Activated CD4-positive, CD25-positive, alpha-beta regulatory T cell treated with anti-CD3 and anti-CD28 coated beads, Interleukin-2, amount 50 U/mL, for 72 hours (primary cell): ENCODE measurements around the gene NPIPB12.
"Not testable (repeated sequence)": the region's sequence is repeated elsewhere in the genome, so short reads cannot be mapped to it uniquely, and the experiment has no call there.

ENCODE experiments used
- DNase-seq: peaks from one replicate; pipeline ENCODE4 v3.0.0; 2021

Gene NPIPB12

DNA sequence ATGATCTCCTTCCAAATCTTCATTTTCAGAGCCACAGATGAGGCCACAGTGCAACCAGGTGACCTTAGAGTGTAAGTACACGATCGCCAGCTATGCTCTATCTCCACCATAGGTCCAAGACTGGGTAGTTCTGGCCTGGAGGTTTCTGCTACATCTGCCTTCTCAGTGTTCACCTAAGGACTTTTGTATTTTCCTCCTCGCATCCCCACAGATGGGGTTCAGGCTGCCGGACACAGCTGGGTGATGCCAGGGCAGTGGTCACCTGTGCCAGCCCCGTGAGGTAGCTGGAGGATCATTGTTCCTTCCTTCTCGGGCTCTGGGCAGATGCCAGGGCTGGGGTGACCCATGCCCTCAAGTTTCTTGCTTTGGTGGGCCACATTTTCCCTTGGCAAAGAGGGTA lies at the start of gene NPIPB12:
NPIPB12 (minus strand) TSS at position 101 of the 400 bp plus-strand sequence.
- DNase-seq, result not testable (repeated sequence)

GRCh38 chr16:29521520-29521919 lies 15.3 kb upstream of the NPIPB12 start:
- DNase-seq, result not testable (repeated sequence)

DNA sequence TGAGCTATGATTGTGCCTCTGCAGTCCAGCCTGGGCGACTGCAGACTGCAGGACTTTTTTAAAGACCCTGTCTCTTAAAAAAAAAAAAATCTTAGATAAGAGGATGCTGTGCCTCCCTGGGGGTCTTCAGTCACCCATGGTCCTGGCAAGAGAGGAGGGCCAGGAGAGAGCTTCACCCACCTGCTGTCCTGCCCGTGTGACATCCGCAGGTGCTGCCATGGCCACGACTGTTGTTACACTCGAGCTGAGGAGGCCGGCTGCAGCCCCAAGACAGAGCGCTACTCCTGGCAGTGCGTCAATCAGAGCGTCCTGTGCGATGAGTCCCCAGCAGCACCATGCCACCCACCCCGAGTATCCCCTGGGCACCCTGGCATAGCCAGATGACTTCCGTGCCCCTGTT lies 23.9 kb downstream of the NPIPB12 start:
- peak; percentile 23 for DNase-seq

GRCh38 chr16:29472065-29472464 lies 34.1 kb downstream of the NPIPB12 start:
- not testable (repeated sequence) for DNase-seq

DNA sequence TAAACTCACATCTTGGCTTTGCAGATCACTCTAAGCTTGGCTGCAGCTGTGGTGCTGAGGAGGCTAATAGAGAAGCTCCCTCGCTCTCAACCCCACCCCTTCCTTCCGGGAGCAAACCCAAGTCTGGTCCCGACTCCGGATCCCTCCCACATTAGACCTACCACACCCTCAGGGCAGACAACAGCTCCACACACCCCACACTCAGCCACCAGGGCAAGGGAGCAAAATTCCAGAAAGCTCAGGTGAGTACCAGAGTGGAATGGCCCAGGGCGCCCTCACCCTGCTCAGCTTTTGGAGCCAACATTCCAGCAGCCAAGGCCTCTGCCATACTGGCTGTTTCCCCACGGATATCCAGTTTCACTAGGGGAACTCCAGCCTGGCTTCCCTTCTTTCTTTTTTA lies 36.5 kb downstream of the NPIPB12 start:
- peak; percentile 31 for DNase-seq

DNA sequence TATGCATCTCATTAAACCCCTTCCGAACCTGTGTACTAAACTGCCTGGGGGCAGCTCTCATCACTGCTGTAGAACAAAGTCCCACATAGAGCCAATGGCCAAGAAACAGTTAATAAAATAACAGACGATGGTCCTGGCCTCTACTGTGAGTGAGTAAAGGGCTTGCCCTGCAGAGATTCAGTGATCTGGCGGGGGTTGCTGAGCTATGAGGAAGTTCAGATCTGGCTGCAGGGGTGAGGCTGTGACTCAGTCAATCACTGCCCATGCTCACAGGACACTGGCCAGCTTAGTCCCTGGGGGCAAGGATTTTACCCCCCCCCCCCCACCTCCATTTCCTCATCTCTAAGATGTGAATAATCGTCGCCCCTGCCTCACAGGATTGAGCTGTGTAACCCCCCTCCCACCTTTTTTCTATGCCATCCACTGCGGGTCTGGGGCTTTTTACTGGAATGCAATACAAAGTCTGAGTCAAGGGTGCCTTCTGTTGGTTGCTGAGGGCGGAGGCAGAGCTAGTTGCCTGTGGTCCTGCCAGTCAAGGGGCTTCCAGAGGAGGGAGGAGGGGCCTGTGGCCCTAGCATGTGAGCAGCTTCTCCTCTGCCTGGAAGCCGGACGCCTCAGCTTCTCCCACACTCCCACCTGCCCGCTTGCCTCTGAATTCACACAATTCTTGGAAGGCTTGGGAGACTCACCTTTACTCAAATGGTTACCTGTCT lies 38.4 kb downstream of the NPIPB12 start:
- DNase-seq, result not testable (repeated sequence)

GRCh38 chr16:29466904-29467303 lies 39.3 kb downstream of the NPIPB12 start:
- DNase-seq, result not testable (repeated sequence)

DNA sequence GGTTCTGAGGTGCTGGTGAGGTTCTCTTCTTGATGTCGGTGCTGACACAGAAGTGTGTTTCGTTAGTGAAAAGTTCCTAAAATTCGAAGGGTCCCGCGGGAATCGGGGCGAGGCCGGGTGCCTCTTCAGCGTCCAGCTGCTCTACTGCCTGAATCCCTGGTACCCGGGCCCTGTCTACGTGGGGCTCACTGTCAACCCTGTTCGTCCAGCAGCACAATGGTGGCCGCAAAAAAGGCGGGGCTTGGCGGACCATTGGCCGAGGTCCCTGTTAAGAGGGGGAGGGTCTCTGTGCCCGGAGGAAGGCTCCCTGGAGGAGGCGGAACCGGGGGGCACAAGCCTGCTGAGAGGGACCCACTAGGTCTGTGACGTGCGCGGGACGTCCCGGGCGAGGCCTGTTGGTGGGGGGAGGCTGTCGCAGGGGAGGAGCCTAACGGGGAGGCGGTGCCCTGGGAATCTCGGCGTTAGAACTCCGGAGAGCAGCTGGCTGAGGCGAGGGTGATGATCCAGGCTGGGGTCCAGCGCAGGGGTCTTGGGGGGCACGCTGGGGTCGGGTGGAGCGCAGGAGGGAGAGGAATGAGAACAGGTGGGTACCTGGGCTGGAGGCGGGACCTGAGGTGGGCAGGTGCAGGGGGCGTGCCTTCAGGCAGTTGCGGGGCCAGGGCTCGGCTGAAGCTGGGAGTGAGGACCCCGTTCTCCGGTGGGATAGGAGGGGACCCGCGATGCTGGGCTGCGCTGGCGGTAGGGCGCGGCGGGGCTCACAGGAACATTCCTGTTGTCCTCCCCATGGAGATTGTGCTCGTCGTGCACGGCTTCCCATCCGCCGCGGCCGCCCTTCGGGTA lies 40.0 kb downstream of the NPIPB12 start:
- DNase-seq, result not testable (repeated sequence)

- DNase-seq, result not testable (repeated sequence)
These were observed 45.6 kb downstream of the NPIPB12 start for GRCh38 chr16:29460647-29461030.

DNA sequence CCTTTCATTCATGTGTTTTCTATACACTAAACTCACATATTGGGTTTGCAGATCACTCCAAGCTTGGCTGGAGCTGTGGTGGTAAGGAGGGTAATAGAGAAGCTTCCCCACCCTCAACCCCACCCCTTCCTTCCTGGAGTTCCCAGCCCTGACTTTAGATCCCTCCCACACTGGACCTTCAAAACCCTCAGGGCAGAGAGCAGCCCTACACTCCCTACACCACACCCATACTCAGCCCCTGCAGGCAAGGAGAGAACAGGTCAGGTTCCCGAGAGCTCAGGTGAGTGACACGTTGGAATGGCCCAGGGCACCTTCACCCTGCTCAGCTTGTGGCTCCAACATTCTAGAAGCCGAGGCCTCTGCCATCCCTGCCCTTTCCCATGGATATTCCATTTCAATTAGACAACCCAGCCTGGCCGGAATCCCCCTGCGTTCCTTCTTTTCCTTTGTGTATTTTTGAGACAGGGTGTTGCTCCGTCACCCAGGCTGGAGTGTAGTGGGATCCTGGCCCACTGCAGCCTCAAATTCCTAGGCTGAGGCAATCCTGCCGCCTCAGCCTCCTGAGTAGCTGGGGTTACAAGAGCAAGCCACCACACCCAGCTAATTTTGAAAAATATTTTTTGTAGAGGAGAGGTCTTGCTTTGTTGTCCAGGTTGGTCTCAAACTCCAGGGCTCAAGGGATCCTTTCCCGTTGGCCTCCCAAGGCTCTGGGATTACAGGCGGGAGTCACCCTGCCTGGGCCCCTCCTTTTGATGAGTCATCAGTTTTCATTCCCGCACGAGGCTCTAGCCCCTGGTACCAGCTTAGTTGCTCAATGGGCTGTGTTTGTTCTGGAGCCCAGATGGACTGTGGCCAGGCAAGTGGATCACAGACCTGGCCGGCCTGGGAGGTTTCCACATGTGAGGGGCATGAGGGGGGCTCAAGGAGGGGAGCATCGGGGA lies 46.2 kb downstream of the NPIPB12 start, which contains the start of gene SULT1A4:
SULT1A4 (plus strand) TSS at position 208 of the 941 bp plus-strand sequence. CDS start 1,473 bp downstream, outside the sequence.
- DNase-seq, result not testable (repeated sequence)

DNA sequence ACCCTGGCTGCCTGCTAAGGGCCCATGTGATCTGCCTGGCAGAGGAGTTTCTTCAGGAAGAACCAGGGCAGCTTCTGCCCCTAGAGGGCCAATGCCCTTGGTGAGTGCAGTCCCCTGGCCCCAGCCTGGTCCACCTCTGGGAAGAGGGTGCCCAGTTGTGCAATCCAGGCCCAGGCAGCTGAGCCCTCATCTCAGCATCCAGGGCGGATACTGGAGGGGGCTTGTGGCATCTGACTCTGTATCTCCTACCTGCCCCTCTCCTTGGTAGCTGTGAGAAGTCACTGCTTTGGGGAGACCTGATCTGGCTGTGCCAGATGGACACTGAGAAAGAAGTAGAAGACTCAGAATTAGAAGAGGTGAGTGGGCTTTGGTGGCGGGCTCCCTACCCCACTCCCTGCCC lies 48.5 kb downstream of the NPIPB12 start:
- DNase-seq, result not testable (repeated sequence)

GRCh38 chr16:29454828-29455227 lies 51.4 kb downstream of the NPIPB12 start:
- DNase-seq, result not testable (repeated sequence)

DNA sequence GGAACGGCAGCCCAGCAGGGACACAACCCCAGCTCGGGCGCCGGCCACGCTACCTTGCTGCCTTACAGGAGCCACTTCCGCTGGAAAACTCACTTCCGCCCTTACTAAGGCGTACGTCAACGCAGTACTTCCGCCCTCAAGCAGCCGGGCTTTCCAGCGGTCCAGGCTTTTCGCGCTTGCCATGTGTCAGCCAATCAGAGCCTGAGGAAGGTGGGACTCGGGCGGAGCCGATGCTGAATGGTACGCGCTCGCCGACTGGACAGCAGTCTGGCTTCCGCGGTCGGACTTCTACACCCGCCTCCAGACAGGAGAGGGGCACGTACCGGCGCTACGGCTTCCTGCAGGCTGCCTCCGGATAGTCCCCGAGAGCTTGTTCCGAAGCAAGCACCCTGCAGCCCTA lies 51.9 kb downstream of the NPIPB12 start, which contains the start of the genes BOLA2 and SLX1B:
BOLA2 (minus strand) TSS at position 83 of the 400 bp plus-strand sequence. CDS start 98 bp downstream, outside the sequence.
SLX1B (plus strand) TSS at position 265 of the 400 bp plus-strand sequence.
- not testable (repeated sequence) for DNase-seq

GRCh38 chr16:29453754-29454153 lies 52.5 kb downstream of the NPIPB12 start:
- not testable (repeated sequence) for DNase-seq
